IMR-90 (cell line): ENCODE results near the gene DNTT. TPM values are rescaled to one million over a fixed set of nuclear protein-coding genes. Genes with fewer than 3 reads are reported as not detected.

ENCODE experiments used
- ATAC-seq: fragments of 200-7000 bp; cut with Tn5 transposase; 2 replicates; pipeline ENCODE4 v1.9.1; 2020; ENCODE audit warnings: low read depth, mild to moderate bottlenecking, moderate library complexity
- BruUV-seq: library from RNA; stranded (reverse); fragments of 400-500 nt; replicated peaks from 2 replicates; lab custom pipeline; 2021; lab: Mats Ljungman, UMichigan
- CTCF ChIA-PET: fragments of 300-600 bp; formaldehyde crosslinking; extraction: SDS; loops from one replicate; lab custom pipeline; 2021; ENCODE audit warnings: antibody characterized with exemption; lab: Yijun Ruan, JAX
- POLR2A ChIA-PET: fragments of 300-600 bp; sonication (Branson Sonifier 250); formaldehyde crosslinking; loops from one replicate; lab custom pipeline; 2022; ENCODE audit warnings: antibody characterized with exemption; ENCODE audit not compliant: unreplicated experiment; lab: Charles Lee
- DNase-seq: peaks from one replicate; pipeline ENCODE4 v3.0.0; 2013
- H2AFZ ChIP-seq: replicated peaks from 2 replicates; pipeline ENCODE3; 2013; ENCODE audit warnings: low read length, mild to moderate bottlenecking; ENCODE audit not compliant: poor library complexity
- H2AK5ac ChIP-seq: 2 replicates; pipeline ENCODE4 v1.6.1; 2013; ENCODE audit warnings: low read depth, low read length, inconsistent platforms
- H2AK9ac ChIP-seq: replicated peaks from 2 replicates; pipeline ENCODE3; 2013; ENCODE audit warnings: mild to moderate bottlenecking, low read depth, low read length, moderate library complexity; ENCODE audit not compliant: poor library complexity
- H2BK120ac ChIP-seq: 2 replicates; pipeline ENCODE4 v1.6.1; 2013; ENCODE audit warnings: low read depth, low read length, inconsistent platforms
- H2BK15ac ChIP-seq: 3 replicates; pipeline ENCODE4 v1.6.1; 2013; ENCODE audit warnings: low read depth, low read length, inconsistent platforms
- H2BK20ac ChIP-seq: 2 replicates; pipeline ENCODE4 v1.6.1; 2013; ENCODE audit warnings: low read depth, mild to moderate bottlenecking, inconsistent platforms, low read length, moderate library complexity
- H2BK5ac ChIP-seq: 2 replicates; pipeline ENCODE4 v1.6.1; 2013; ENCODE audit warnings: mild to moderate bottlenecking, low read depth, low read length, inconsistent platforms; ENCODE audit not compliant: poor library complexity, severe bottlenecking
- H3K14ac ChIP-seq: replicated peaks from 2 replicates; pipeline ENCODE4 v1.6.1; 2013; ENCODE audit warnings: low read depth, low read length, inconsistent platforms
- H3K18ac ChIP-seq: 2 replicates; pipeline ENCODE4 v1.6.1; 2013; ENCODE audit warnings: low read depth, low read length, control low read depth
- H3K23ac ChIP-seq: 2 replicates; pipeline ENCODE4 v1.6.1; 2013; ENCODE audit warnings: low read depth, low read length, inconsistent platforms
- H3K27ac ChIP-seq: 2 replicates; pipeline ENCODE4 v1.5.1; 2013; ENCODE audit warnings: mild to moderate bottlenecking, control low read depth, low read length; ENCODE audit not compliant: insufficient read depth
- H3K27me3 ChIP-seq: 2 replicates; pipeline ENCODE4 v1.6.1; 2013; ENCODE audit warnings: low read length; ENCODE audit not compliant: control insufficient read depth, insufficient read depth
- H3K36me3 ChIP-seq: 2 replicates; pipeline ENCODE4 v1.6.1; 2013; ENCODE audit warnings: low read length, mixed read lengths; ENCODE audit not compliant: control insufficient read depth, insufficient read depth
- H3K4ac ChIP-seq: 2 replicates; pipeline ENCODE4 v1.6.1; 2013; ENCODE audit warnings: low read depth, low read length, inconsistent platforms
- H3K4me1 ChIP-seq: 2 replicates; pipeline ENCODE4 v1.6.1; 2013; ENCODE audit warnings: low read length, mixed read lengths; ENCODE audit not compliant: control insufficient read depth, insufficient read depth
- H3K4me2 ChIP-seq: 2 replicates; pipeline ENCODE4 v1.6.1; 2013; ENCODE audit warnings: low read depth, mild to moderate bottlenecking, control low read depth, low read length, moderate library complexity
- H3K4me3 ChIP-seq: 2 replicates; pipeline ENCODE4 v1.5.1; 2013; ENCODE audit warnings: low read depth, mild to moderate bottlenecking, control low read depth, low read length, moderate library complexity; ENCODE audit not compliant: insufficient read depth
- H3K56ac ChIP-seq: 2 replicates; pipeline ENCODE4 v1.6.1; 2013; ENCODE audit warnings: low read length, inconsistent platforms; ENCODE audit not compliant: insufficient read depth; ENCODE audit errors: extremely low read depth
- H3K79me1 ChIP-seq, 2 experiments: 2 replicates each; pipeline ENCODE4 v1.6.1; 2013; ENCODE audit warnings: low read length in 2 of 2, inconsistent platforms in 1 of 2, low read depth in 1 of 2
- H3K9ac ChIP-seq: 2 replicates; pipeline ENCODE4 v1.6.1; 2013; ENCODE audit warnings: low read depth, low read length, control low read depth
- H3K9me1 ChIP-seq: 2 replicates; pipeline ENCODE4 v1.6.1; 2013; ENCODE audit warnings: low read length, inconsistent platforms; ENCODE audit not compliant: insufficient read depth
- H3K9me3 ChIP-seq: 2 replicates; pipeline ENCODE4 v1.6.1; 2013; ENCODE audit warnings: low read length; ENCODE audit not compliant: control insufficient read depth, insufficient read depth
- H4K20me1 ChIP-seq: 2 replicates; pipeline ENCODE4 v1.6.1; 2013; ENCODE audit warnings: low read length, inconsistent platforms; ENCODE audit not compliant: insufficient read depth
- H4K5ac ChIP-seq: 2 replicates; pipeline ENCODE4 v1.6.1; 2013; ENCODE audit warnings: mild to moderate bottlenecking, low read depth, low read length, control low read depth
- H4K8ac ChIP-seq, 2 experiments: 2 replicates each; pipeline ENCODE4 v1.6.1; 2013; ENCODE audit warnings: low read depth in 2 of 2, low read length in 2 of 2, control low read depth in 1 of 2, inconsistent platforms in 1 of 2
- H4K91ac ChIP-seq: 2 replicates; pipeline ENCODE4 v1.6.1; 2013; ENCODE audit warnings: low read depth, low read length, inconsistent platforms; ENCODE audit not compliant: insufficient read depth
- BHLHE40 ChIP-seq: fragments of 150-350 bp; IDR thresholded peaks from 2 replicates; pipeline ENCODE4 v1.6.1; 2016; ENCODE audit warnings: mild to moderate bottlenecking, low read depth, low read length
- CHD1 ChIP-seq: IDR thresholded peaks from 2 replicates; pipeline ENCODE4 v1.6.1; 2012; ENCODE audit warnings: low read depth, low read length, improper control_type of control experiment
- MAFK ChIP-seq: IDR thresholded peaks from 2 replicates; pipeline ENCODE4 v1.6.1; 2012; ENCODE audit warnings: low read depth, low read length, improper control_type of control experiment
- MAZ ChIP-seq: IDR thresholded peaks from 2 replicates; pipeline ENCODE4 v1.6.1; 2012; ENCODE audit warnings: low read depth, mild to moderate bottlenecking, low read length, improper control_type of control experiment, moderate library complexity, borderline replicate concordance
- POLR2A ChIP-seq: IDR thresholded peaks from 2 replicates; pipeline ENCODE4 v1.6.1; 2012; ENCODE audit warnings: mild to moderate bottlenecking, low read depth, low read length
- RAD21 ChIP-seq: IDR thresholded peaks from 2 replicates; pipeline ENCODE4 v1.6.1; 2012; ENCODE audit warnings: low read length, improper control_type of control experiment
- RFX5 ChIP-seq: IDR thresholded peaks from 2 replicates; pipeline ENCODE4 v1.8.0; 2012; ENCODE audit warnings: low read depth, mild to moderate bottlenecking, low read length, moderate library complexity
- SMC3 ChIP-seq: fragments of 150-350 bp; IDR thresholded peaks from 2 replicates; pipeline ENCODE4 v1.6.1; 2016; ENCODE audit warnings: low read depth, mild to moderate bottlenecking, antibody characterized with exemption, low read length, moderate library complexity
- WGBS, 2 experiments: methylation state at CpG; one replicate each; pipeline versions ENCODE4 v1.1.5 to v1.1.7; 2013; ENCODE audit warnings: missing lambda C conversion rate in 2 of 2; ENCODE audit not compliant: insufficient read length in 1 of 2; ENCODE audit errors: extremely low coverage in 2 of 2; 5-methylcytosine and 5-hydroxymethylcytosine counted together
- dilution Hi-C: fragments of 300-500 bp; cut with HindIII; formaldehyde crosslinking; loops from one replicate; pipeline ENCODE4 v1.14.3; 2018; ENCODE audit warnings: low sequenced_read_pairs; ENCODE audit not compliant: unreplicated experiment
- in situ Hi-C: fragments of 300-500 bp; cut with MboI; formaldehyde crosslinking; loops from 3 replicates; pipeline ENCODE4 v1.14.3; 2019; ENCODE audit warnings: low sequenced_read_pairs, inconsistent platforms, mixed read lengths
- intact Hi-C: fragments of 100-400 bp; cut with micrococcal nuclease; formaldehyde crosslinking; loops from 2 replicates; pipeline ENCODE4 v1.10.0; 2022
- polyA plus RNA-seq, 3 experiments: library from polyadenylated mRNA; depleted of rRNA; stranded (reverse); fragments of >200 nt; gene quantifications; 2 replicates each; pipeline ENCODE4 v1.2.3, GENCODE V29; 2012; ENCODE audit warnings: low replicate concordance in 1 of 3
- total RNA-seq: library from RNA; depleted of rRNA; stranded (reverse); fragments of >200 nt; gene quantifications from 2 replicates; pipeline ENCODE4 v1.2.3, GENCODE V29; 2012
- TF ChIP-seq, protein P1 (sequence below): fragments of 150-350 bp; IDR thresholded peaks from 2 replicates; pipeline ENCODE4 v1.6.1; 2016; ENCODE audit warnings: low read depth, mild to moderate bottlenecking, low read length, moderate library complexity, borderline replicate concordance
- TF ChIP-seq, protein P2 (sequence below): conservative IDR thresholded peaks from 2 replicates; pipeline ENCODE4 v1.5.1; 2012; ENCODE audit warnings: mild to moderate bottlenecking, low read depth, low read length, improper control_type of control experiment

The DNTT gene
- total and polyA plus RNA-seq, 2 of the 4 experiments (the other 2 are of a cell fraction): not detected

DNA sequence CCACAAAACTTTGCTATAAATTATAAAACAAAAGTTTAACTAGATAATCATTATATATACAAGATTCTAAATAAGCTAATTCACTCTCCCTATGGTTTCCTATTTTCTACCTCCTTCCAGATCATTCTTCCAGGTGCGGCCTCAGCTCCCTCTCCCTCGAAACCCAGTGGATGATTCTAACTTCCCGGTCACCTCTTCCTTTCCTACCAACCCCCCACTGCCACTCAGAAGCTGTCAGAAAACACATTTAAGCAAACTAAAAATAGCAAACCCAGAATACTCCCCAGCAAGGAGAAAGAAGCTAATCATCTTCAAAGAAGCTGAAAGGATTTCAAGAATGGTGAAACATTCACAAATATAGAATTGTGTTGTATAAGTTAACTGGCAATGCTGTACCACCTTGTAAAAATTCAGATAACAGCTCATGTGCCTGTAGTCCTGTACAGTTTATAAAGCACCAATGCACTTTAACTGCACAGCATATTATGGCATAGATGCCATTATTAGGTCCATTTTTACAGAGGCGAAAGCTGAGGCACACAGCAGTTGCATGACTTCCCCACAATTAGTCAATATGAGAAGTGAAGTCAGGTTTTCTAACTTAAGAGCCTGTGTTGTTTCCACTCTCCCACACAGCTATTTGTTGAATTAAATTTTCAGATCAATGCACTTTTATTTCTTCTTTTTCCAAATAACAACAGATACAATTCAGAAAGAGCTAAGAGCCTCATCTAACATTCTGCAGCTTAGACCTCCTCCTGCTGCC, 13.7 kb upstream of the DNTT start:
- POLR2A ChIA-PET: no interaction called here
- BruUV-seq: no TSS peak
- dilution Hi-C loops: no loop called here

More for the DNA sequence above, 13.7 kb upstream of the DNTT start:
- Histone ChIP-seq H4K5ac (no peak overlapping the region), H4K91ac (no peak overlapping the region), H4K8ac (no peak overlapping the region), H3K4me1 (no peaks in the 10 kb centered on the region), H3K27ac (no peak overlapping the region), H2BK5ac (no peak overlapping the region), H3K18ac (no peak overlapping the region), H3K9me1 (no peaks in the 10 kb centered on the region), H4K20me1 (no peaks in the 10 kb centered on the region), H3K36me3 (no peaks in the 10 kb centered on the region), H3K14ac (no peak overlapping the region), H3K4me3 (no peak overlapping the region), H3K23ac (no peak overlapping the region), H2BK20ac (no peak overlapping the region), H2BK15ac (no peak overlapping the region), H2BK120ac (no peak overlapping the region), H3K9ac (no peak overlapping the region), H3K56ac (no peak overlapping the region), H2AK9ac (no peak overlapping the region), H3K4ac (no peak overlapping the region), H2AK5ac (no peak overlapping the region), H3K4me2 (no peak overlapping the region), H3K27me3 (no peaks in the 10 kb centered on the region), H2AFZ (no peak overlapping the region), H3K79me1 (no peaks in the 10 kb centered on the region), H3K9me3 (no peaks in the 10 kb centered on the region)
- no CpG with 5 or more reads among the region's 4 CpGs for WGBS, 2 experiments
- DNase-seq (no peak), ATAC-seq (no peak)
- TF ChIP-seq RAD21: no peak
- TF ChIP-seq RFX5: no peak
- no peak for TF ChIP-seq MAZ
- no peak for TF ChIP-seq BHLHE40
- TF ChIP-seq SMC3: no peak
- no peak for TF ChIP-seq CHD1
- no peak for TF ChIP-seq POLR2A
- TF ChIP-seq, protein P1, sequence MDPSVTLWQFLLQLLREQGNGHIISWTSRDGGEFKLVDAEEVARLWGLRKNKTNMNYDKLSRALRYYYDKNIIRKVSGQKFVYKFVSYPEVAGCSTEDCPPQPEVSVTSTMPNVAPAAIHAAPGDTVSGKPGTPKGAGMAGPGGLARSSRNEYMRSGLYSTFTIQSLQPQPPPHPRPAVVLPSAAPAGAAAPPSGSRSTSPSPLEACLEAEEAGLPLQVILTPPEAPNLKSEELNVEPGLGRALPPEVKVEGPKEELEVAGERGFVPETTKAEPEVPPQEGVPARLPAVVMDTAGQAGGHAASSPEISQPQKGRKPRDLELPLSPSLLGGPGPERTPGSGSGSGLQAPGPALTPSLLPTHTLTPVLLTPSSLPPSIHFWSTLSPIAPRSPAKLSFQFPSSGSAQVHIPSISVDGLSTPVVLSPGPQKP: no peak
- TF ChIP-seq, protein P2, sequence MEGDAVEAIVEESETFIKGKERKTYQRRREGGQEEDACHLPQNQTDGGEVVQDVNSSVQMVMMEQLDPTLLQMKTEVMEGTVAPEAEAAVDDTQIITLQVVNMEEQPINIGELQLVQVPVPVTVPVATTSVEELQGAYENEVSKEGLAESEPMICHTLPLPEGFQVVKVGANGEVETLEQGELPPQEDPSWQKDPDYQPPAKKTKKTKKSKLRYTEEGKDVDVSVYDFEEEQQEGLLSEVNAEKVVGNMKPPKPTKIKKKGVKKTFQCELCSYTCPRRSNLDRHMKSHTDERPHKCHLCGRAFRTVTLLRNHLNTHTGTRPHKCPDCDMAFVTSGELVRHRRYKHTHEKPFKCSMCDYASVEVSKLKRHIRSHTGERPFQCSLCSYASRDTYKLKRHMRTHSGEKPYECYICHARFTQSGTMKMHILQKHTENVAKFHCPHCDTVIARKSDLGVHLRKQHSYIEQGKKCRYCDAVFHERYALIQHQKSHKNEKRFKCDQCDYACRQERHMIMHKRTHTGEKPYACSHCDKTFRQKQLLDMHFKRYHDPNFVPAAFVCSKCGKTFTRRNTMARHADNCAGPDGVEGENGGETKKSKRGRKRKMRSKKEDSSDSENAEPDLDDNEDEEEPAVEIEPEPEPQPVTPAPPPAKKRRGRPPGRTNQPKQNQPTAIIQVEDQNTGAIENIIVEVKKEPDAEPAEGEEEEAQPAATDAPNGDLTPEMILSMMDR: no peak
- no peak for TF ChIP-seq MAFK
- CTCF ChIA-PET: interaction anchor here (0.6 to 1.5 kb wide), 3 partner anchors 59 to 274 kb away, joined by 3 to 4 read pairs (median 3); no protein-coding TSS in a partner anchor
- in situ Hi-C loops (no loop called here), intact Hi-C loops (loop anchor here (10.0 kb wide), 1 partner anchor 596 kb away; the partner anchor contains the start of gene TCTN3)
